Measurements from ENCODE around the gene CREB3.

Gene CREB3

DNA sequence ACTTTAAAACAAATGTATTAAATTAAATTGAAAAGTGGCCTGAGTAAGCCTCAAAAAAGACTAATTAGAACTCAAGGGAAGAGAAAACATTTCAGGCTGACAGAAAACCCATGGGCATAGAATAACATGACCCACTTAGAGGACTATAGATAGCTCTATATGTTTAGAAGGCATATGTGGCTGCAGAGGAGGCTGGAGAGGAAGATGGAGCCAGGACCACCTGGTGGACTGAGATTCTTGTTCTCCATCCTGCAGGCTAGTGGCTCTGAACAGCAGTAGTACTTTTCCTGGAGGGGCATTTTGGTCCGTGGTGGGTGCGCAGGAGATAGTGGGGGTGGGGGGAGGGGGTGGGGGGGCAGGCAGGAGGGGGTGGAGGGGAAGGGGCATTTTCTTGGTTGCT lies 48.6 kb downstream of the CREB3 start:
- DNase-seq (ENCODE audit: low read depth): no peak

DNA sequence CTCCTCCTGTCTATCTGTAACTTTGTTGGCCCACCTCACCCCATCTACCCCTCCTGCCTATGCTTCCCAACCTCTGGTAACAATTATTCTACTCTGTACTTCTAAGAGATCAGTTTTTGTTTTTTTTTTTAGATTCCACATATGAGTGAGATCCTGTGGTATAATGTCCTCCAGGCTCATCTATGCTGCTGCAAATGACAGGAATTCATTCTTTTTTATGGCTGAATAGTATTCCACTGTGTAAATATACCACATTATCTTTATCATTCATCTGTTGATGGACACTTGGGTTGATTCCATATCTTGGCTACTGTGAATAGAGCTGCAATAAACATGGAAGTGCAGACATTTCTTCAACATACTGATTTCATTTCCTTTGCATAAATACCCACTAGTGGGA lies 51.0 kb downstream of the CREB3 start:
- no peak for DNase-seq (ENCODE audit: low read depth)
